HG02588 (cell line): ENCODE results near the gene SNAPIN.

Source experiments
- ATAC-seq: cut with Tn5 transposase; IDR thresholded peaks from one replicate; pipeline ENCODE4 v1.9.1; 2021; ENCODE audit warnings: mild to moderate bottlenecking, moderate library complexity; ENCODE audit not compliant: unreplicated experiment

SNAPIN gene, protein sequence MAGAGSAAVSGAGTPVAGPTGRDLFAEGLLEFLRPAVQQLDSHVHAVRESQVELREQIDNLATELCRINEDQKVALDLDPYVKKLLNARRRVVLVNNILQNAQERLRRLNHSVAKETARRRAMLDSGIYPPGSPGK

DNA sequence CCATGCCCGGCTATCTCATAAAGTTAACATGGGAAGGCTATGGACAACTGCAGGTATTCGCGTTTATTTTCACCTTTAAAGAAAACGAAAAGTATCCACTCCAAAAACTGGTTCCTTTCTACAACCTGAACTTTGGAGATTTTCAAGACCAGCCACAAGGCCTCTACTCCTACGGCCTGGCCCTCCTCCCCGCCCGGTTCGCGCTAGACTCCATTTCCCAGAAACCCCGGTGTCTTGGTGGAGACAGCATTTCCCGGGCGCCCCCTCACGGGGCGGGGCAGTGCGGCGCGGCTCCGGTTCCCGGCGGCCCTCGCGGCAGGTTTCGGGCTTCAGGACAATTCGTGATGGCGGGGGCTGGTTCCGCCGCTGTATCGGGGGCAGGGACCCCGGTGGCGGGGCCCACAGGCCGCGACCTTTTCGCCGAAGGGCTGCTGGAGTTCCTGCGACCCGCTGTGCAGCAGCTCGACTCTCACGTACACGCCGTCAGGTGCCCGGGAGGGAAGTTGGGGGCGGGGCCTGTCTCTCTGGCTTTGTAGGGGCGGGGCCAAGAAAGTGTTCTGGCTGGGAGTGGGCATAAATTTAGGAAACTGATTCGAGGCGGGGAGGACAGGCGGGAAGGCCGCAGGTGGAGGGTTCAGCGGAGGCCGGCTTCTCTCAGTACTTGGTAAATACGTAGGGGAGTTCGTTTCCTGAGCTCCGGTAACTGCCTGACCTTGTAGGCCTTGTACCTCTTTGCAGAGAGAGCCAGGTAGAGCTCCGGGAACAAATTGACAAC, at the start of gene SNAPIN:
Gene SNAPIN (plus strand): TSS at position 304 of the 775 bp plus-strand sequence. CDS start 41 bp downstream, at position 345.
- peak; percentile 88 for ATAC-seq

DNA sequence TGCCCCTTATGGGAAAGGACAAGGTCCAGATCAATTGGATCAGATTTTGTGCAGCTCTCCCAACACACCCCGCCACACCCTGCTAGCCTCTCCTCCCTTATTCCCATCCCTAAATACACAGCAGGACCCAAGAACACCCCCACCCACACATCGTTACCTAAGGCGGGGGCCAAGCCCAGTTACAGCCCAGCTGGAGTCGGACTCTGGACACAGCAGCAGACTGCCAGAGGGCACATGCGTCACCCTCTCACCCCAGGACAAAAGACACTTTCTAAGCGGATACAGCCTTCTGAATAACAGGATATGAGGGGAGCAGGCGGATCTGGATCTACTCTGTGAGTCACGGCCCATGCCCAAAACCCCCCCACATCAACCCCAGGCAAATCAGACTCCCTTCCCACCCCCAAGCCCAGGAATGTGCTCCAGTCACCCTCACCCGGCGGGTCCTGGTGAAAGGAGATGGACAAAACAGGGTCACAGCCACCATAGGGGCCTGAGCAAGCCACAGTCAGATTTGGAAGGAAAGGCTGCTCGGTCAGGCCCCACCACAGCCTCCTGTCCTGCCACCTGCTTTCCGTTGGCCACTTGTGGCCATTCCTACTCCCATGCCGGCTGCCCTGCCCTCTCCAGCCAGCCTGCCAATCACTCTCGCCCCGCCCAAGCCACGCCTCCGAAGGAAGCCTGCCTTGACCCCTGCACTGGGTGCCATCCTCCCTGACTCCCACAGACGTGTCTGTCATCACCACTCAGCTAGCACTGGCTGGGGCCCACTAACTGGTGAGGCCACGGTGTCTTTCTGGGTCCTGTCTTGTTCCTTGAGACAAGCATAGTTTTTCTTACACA, 49.5 kb upstream of the SNAPIN start:
- no peak for ATAC-seq

DNA sequence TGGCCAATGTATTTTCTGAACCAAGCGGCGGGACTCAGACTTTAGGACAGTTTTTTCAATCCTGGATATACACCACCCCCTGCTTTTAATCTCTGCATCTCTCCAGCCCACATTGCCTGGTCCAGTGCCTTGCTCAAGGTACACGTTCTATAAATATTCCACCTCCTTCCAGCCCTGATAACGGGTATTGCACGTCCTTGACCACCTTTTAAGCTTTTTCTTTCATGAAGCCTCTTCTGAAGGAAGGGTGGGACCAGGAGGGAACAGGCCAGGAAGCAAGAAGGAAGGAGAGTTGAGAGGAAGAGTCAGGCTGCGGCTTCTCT, 49.0 kb upstream of the SNAPIN start:
- ATAC-seq = no peak

DNA sequence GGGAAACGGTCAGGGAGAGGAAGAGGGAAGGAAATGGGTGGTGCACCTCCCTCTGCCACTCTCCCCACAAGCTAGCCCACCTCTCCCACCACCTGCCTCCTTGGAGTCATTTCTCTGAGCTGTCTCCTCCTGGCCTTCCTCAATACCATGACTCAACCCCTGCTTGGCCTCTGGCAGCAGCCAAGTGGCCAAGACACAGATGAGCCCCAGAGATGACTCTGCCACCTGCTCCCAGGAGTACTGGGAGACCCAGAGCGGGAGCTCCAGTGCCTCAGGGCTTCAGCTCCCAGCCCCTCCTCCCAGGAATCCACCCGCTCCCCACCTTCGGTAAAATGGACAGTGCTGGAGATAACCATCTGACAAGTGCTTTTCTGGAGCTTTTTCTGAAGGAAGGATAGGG, 48.2 kb upstream of the SNAPIN start:
- ATAC-seq = no peak

DNA sequence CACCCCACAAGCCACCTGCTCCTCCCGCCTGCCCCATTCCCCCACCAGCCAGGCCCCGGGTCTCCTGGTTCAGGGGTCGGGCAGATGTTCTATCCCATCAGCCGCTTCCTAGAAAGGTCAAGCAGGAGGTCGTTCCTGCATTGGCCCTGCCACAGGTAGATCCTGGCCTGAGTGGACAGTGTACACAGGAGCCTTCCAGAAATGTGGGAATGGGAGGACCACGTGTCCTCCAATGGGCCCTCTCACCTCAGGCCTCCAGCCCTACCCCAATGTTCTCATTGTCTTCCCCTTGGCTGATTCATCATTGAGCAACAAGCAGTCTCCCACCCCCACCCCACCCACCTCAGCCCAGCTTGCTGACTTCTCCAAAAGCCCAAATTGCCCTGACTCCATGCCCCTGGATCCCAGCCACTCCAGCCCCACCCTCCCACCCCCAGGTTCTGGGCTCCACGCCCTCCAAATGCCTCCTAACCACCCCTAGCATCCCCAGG, 47.6 kb upstream of the SNAPIN start:
- no peak for ATAC-seq

DNA sequence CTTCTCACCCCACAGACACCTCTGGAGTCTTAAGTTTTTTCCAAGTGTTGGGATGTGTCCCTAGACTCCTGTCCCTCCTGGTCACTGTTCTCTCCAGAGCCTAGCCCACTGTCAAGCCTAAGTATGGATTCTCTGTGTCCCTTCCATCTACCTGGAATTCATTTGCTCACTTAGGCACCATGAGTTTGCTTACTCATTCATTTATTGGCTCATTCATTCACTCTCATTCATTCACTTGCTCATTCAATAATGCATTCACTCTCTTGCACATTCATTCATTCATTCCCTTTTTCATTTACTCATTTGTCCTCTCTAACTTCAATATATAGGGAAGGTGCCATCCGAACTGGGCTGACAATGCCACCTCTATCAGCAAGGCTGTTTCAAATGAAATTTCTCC, 47.1 kb upstream of the SNAPIN start:
- no peak for ATAC-seq

DNA sequence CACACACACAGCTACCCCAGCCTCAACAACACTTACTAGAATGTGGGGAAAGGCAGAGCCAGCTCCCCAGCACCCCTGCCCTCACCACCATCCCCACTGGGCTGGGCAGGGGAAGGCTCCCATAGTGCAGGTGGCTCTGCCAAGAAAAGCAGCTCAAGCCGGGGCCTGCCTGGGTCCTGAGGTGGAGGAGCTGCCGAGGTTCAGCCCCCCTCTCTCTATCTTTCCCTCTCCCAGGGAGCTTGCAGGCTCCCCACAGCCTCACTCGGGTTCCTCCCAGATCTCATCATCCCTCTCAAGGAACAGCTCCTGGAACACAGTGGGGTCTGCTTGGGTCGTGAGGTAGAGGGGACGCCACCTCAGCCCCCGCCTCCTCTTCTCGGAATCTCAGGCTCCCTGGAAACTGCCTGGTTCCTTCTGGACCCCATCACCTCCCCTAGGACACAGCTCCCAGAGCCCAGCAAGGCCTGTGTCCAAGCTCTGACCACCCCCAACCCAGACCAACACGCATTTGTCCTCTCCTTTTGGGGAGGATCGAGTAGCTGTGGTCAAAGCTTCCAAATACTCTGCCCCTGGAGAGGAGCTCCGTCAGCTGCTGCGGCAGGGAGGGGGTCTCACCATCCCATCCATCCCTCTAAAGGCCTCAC, 46.3 kb upstream of the SNAPIN start:
- ATAC-seq = no peak

DNA sequence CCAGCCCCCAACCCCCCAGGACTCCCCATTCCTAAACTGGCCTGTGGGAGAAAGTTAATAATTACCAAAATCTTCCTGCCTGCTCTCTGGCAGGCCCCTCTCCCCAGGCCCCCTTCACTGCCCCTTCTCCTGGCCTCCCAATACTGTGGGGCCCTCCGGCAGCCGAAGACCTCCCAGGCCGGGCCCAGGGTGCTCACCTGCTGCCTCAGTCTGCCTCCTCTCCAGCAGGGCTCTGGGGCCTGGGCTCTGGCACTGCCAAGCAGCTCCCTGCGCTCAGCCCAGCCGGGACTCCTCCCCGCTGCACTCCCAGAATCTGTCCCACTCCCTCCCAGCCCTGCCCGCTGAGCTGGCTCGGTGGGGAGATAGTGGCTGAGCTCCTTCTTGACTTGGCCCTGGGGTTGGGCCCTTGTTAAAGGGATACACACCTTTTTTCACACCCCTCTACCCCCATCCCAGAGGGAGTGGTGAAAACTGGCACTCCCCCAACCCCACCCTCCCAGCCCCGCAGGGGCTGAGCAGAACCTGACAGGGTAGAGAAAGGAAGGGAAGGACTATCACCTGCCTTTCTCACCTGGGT, 45.7 kb upstream of the SNAPIN start, which contains the start of gene S100A16:
Gene S100A16 (minus strand): TSS at position 383 of the 577 bp plus-strand sequence. CDS start 4,986 bp downstream, outside the sequence.
- no peak for ATAC-seq

DNA sequence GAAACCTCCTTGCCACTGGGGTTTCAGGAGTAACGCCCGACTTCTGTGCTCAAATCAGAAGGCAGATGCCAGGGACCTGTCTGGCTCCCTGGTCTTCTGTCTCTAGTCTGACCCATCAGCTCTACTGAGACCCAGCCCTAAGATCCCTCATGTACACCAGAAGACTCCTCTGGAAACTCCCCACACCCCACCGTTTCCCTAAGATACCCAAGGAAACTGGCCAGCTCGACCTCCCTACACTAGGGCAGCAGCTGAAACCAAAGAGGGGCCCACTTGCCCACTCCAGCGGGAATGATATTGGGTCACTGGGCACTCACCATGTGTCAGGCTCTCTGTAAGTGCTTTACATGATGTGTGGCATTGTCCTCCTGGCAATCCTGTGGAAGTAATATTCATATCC, 45.1 kb upstream of the SNAPIN start:
- ATAC-seq = no peak

DNA sequence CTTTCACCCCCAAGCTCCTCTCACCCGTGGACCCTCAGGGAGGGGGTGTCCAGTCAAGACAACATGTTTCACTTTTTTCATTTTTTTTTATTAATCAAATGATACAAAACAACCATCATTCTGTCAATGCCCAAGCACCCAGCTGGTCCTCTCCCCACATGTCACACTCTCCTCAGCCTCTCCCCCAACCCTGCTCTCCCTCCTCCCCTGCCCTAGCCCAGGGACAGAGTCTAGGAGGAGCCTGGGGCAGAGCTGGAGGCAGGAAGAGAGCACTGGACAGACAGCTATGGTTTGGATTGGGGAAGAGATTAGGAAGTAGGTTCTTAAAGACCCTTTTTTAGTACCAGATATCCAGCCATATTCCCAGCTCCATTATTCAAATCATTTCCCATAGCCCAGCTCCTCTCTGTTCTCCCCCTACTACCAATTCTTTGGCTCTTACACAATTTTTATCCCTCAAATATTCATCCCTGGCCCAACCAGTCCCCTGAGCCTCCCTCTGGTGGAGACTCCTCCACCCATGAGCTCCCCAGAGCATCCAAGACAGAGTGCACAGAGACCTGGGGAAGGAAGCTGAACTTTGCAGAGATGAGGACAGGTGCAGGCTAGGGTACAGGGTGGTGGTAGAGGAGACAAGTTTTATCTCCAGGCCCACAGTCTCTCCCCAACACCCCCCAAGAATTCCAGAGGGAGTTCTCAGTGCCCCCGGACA, 44.2 kb upstream of the SNAPIN start:
- no peak for ATAC-seq

DNA sequence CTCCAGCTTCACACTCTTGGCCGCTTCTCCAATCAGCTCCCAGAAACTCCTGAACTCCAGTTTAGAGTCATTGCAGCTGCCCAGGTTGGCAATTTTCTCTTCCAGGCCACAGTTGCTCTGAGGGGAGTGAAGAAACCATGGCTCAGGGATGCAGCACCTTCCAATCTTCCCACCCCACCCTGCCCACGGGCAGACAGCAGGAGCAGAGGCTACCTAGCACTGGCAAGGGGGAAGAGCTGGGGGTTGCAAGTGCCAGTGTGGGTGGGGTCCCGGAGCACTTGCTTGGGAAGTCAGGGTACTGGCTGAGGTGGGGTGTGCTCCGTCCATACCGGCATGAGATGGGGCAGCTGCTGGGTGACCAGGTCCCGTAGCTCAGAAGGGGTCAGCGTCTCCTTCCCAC, 43.6 kb upstream of the SNAPIN start:
- ATAC-seq = no peak

DNA sequence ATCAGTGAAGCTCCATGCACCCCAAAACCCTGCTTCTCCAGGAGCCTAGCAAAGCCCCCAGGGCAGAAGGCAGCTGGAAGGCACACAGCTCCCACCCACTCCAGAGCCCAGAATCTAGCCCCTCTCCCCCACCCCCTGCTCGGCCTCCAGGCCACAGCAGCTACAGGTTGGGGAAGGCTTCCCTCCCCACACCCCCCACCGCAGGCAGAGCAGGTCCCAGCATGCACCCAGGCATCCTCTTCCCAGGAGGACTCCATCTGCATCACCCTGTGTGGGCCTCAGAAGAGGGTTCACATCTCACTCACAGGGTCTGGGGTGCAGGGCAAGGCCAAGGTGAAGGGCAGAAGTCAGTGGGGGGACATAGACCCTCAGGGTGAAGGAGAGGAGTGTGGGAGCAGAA, 43.1 kb upstream of the SNAPIN start:
- ATAC-seq = no peak

DNA sequence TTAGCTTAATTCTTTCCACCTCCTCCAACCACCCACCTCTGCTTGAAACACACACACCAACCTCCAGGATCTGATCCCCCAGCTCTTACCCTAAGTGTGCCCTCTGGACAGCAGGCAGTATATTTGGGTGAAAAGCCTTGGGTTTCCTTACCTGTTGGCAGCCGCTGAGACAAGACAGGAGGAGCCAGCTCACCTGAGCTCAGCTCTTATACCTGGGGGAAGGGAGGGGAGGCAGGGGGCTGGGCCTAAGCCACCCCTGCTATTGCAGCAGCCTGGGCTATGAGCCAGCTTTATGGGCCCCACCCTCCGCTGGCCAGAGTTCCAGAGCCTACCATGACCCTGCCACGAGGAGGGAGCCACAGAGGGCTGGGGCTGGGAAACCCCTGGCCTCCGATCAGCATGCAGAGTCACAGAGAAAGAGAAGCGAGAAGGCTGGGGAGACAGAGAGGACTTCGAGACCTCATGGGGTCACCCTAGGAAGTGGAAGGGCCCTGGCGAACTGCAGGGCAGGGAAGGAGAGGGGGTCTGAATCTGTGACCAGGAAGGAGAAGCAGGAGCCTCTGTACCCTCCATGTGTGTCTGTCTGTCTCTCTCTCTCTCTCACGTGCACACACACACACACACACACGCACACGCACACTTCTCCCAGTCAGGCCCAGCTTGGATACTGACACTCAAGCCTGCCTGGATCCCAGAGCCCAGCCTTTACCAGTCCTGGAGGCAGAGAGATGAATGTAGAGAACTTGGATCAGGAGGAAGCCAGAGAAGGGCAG, 42.2 kb upstream of the SNAPIN start, which contains the start of gene S100A14:
Gene S100A14 (minus strand): TSS at position 182 of the 773 bp plus-strand sequence. CDS start 467 bp downstream, outside the sequence.
- ATAC-seq = no peak

DNA sequence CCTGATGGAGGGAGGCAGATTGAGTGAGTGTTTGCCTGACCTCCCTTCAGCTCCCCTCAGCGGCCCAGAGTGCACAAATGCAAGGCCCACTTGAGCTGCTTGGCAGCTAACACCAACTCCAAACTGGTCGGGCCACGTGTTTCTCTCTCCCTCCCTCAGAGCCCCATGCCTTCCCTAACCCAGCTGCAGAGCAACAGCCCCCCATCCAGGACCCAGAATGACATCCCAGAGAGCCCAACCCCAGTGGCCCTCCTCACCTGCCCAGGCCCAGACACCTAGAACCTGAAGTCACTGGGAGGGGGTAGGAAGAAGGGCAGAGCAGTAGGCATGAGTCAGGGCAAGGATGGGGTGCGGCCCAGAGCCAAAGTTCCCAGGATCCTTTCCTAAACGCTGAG, 41.6 kb upstream of the SNAPIN start:
- no peak for ATAC-seq

DNA sequence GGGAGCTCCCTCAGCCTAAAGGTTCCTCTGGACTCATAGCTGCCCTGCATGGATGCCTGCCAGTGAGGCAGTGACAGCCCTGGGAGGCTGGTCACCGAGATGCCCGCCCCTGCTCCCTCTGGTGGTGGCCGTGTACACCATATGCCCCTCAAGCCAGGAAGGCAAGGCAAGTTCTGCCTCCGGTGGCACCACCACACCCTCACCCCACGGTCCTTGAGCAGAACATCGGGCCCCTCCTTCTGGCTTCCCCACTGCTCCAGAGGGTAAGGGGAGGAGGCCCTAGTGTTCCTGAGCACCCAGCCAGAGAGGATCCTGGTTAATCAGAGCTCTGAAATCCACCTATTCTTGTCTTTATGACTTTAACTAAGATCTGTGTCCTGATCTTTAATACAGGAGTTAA, 40.8 kb upstream of the SNAPIN start:
- ATAC-seq = no peak

DNA sequence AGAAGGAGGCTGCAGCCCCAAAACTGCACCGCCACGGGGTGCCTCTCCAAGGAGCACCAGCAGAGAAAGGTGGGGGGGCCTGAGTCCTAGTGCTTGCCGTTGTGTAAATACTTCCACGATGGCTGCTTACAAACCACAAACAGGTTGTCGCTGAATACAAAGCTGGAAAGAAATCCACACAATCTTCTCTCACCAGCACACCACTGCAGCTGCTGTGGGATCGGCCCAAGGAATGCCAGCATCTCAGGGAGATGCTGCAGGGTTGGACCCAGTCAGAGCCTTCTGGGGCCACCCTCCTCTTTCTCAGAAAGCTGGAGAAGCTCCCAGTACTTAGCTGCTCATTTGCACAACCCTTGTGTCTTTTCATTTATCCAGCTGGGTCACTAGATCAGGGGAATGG, 39.3 kb upstream of the SNAPIN start:
- no peak for ATAC-seq

DNA sequence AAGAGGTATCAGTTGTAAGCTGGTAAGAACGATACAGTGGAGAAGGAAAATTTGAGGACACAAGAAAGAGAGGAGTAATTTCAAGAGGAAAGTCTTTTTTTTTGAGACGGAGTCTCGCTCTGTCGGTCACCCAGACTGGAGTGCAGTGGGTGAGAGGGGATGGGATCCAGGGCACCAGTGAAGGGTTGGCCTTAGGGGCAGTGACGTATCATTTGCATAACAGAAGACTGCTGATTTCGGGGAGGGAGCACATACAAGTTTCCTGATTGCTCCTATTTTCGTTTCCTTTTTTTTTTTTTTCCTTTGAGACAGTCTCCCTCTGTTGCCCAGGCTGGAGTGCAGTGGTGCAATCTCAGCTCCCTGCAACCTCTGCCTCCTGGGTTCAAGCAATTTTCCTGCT, 35.4 kb upstream of the SNAPIN start:
- ATAC-seq = no peak

DNA sequence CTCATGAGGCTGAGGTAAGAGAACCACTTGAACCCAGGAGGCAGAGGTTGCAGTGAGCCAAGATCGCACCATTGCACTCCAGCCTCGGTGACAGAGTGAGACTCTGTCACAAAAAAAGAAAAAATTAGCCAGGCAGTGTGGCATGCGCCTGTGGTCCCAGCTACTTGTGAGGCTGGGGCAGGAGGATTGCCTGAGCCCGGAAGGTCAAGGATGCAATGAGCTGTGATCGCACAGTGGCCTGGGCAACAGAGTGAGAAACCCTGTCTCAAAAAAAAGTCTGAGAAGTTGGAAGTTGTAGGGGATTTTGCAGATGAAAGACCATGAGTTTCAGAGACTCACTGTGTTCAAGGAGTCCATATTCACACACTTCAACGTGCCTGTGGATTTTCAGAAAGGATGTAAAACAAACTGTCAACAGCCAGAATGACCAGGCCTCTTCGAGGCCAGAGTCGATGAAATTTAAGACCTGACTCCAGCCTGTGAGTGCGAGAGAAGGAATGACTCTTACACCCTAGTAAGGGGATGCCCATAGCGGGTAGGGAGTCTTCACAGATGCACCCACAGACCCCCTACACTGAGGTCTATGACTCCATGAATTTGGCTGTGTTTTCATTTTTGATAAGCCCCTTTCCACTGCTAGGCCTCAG, 33.4 kb upstream of the SNAPIN start:
- ATAC-seq = no peak

DNA sequence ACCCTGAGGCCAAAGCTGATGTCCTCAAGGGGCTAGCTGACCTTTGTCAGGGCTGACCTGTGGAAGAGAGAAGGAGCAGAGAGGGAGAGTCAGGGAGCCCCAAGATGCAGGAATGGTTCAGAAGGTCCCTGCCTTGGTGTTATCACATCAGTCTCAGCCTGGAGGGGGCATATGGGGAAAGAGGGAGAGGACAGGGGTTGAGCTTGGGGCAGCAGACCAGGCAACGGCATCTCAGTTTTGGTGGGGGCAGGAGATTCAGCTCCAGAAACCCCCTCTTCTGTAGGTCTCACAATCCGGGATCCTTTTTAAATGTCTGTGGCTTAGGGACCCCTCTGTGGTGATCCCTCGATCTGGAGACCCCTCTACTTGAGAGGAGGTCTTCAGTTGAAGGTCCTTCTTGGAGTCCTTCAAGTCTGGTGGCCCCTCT, 32.0 kb upstream of the SNAPIN start:
- no peak for ATAC-seq
